ENCODE measurements around the gene TBL1XR1.
"Not testable (repeated sequence)": the region's sequence is repeated elsewhere in the genome, so short reads cannot be mapped to it uniquely, and the experiment has no call there.

DNA sequence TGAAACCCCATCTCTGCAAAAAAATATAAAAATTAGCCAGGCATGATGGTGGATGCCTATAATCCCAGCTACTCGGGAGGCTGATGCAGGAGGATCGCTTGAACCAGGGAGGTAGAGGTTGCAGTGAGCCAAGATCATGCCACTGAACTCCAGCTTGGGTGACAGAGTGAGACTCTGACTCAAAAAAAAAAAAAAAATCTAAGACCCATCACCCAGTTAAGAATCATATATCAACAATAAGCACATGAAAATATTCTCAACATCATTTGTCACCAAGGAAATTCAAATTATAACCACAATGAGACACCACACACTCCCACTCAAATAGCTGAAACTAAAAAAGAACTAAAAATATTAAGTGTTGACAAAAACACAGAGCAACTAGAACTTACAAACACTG is 35.7 kb downstream of the TBL1XR1 start:
- not testable (repeated sequence) for TF ChIP-seq CTCF, POLR2A (IDR thresholded peaks at IDR 0.05)
